Cardiac fibroblast (primary cell): ENCODE data around the gene TRAF7.
"Not testable (repeated sequence)": the region's sequence is repeated elsewhere in the genome, so short reads cannot be mapped to it uniquely, and the experiment has no call there.

Source experiments
- DNase-seq, 2 donors: peaks; one replicate each; pipeline versions ENCODE4 v3.0.0 to v3.0.0-alpha.2; 2010; ENCODE audit warnings: low read depth in 2 of 2
- H3K4me3 ChIP-seq, 2 donors: replicated peaks in 1 of 2; 1 replicate in 1 of 2; 2 replicates in 1 of 2; pipeline ENCODE4 v1.5.1; 2011; ENCODE audit warnings: low read depth in 2 of 2, low read length in 2 of 2, mild to moderate bottlenecking in 2 of 2, moderate library complexity in 1 of 2
- CTCF ChIP-seq: IDR thresholded peaks from one replicate; pipeline ENCODE4 v1.5.1; 2011; ENCODE audit warnings: low read depth, mild to moderate bottlenecking, low read length, inconsistent platforms

TRAF7 gene

GRCh38 chr16:2197765-2198164 lies 42.2 kb downstream of the TRAF7 start:
- TF ChIP-seq CTCF: no peak
- H3K4me3 ChIP-seq: no peak overlapping the region
- DNase-seq: no peak

GRCh38 chr16:2198283-2198682 lies 42.7 kb downstream of the TRAF7 start:
- no peak for DNase-seq
- H3K4me3 ChIP-seq: no peak overlapping the region
- no peak for TF ChIP-seq CTCF

- DNase-seq: no peak
- no peak for TF ChIP-seq CTCF
- no peak overlapping the region for H3K4me3 ChIP-seq
Observed at GRCh38 chr16:2199095-2199494, 43.5 kb downstream of the TRAF7 start.

- no peak for TF ChIP-seq CTCF
- no peak overlapping the region for H3K4me3 ChIP-seq
- no peak for DNase-seq
Observed at GRCh38 chr16:2199621-2200139, 44.1 kb downstream of the TRAF7 start.

GRCh38 chr16:2200313-2200712 lies 44.7 kb downstream of the TRAF7 start:
- TF ChIP-seq CTCF: no peak
- no peak overlapping the region for H3K4me3 ChIP-seq
- DNase-seq: no peak

GRCh38 chr16:2203119-2203688 lies 47.6 kb downstream of the TRAF7 start:
- not testable (repeated sequence) for DNase-seq

GRCh38 chr16:2204416-2205103 lies 49.0 kb downstream of the TRAF7 start:
- DNase-seq: no peak
- H3K4me3 ChIP-seq: peak overlapping the region; percentile 81 to 96
- TF ChIP-seq CTCF: no peak

More at GRCh38 chr16:2203119-2203688, 47.6 kb downstream of the TRAF7 start:
- H3K4me3 ChIP-seq: not testable (repeated sequence)
